GM12873 (cell line): ENCODE results near the gene SWAP70.

Source experiments
- TF ChIP-seq, protein P1 (sequence below): IDR thresholded peaks from 2 replicates; pipeline ENCODE4 v1.5.1; 2012; ENCODE audit warnings: low read depth, mild to moderate bottlenecking, moderate library complexity, low read length, control low read depth; ENCODE audit not compliant: insufficient read depth; ENCODE audit errors: missing control alignments

The SWAP70 gene

GRCh38 chr11:9762531-9762930, 98.7 kb downstream of the SWAP70 start:
- TF ChIP-seq, protein P1, sequence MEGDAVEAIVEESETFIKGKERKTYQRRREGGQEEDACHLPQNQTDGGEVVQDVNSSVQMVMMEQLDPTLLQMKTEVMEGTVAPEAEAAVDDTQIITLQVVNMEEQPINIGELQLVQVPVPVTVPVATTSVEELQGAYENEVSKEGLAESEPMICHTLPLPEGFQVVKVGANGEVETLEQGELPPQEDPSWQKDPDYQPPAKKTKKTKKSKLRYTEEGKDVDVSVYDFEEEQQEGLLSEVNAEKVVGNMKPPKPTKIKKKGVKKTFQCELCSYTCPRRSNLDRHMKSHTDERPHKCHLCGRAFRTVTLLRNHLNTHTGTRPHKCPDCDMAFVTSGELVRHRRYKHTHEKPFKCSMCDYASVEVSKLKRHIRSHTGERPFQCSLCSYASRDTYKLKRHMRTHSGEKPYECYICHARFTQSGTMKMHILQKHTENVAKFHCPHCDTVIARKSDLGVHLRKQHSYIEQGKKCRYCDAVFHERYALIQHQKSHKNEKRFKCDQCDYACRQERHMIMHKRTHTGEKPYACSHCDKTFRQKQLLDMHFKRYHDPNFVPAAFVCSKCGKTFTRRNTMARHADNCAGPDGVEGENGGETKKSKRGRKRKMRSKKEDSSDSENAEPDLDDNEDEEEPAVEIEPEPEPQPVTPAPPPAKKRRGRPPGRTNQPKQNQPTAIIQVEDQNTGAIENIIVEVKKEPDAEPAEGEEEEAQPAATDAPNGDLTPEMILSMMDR, result no peak

GRCh38 chr11:9763301-9763700, 99.4 kb downstream of the SWAP70 start:
- TF ChIP-seq, protein P1, result no peak

GRCh38 chr11:9765320-9766101, 101.6 kb downstream of the SWAP70 start:
- TF ChIP-seq, protein P1, result no peak

DNA sequence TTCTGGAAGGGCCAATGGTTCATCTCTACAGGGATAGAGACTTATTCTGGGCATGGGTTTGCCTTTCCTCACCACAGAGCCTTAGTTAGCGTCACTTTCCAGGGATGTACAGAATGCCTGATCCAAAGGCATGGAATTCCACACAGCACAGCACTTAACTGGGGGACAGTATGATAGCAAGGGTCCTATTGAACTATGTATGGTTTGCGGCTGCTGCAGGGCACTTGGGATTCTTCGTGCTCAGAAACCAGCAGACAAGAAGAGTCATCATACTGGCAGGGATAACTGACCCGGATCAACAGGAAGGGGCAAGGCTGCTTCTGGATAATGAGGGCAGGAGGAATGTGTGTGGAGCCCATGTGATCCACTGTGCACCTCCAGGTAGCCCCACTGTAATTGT, 105.7 kb downstream of the SWAP70 start:
- TF ChIP-seq, protein P1, result no peak

GRCh38 chr11:9771071-9771511, 107.2 kb downstream of the SWAP70 start:
- TF ChIP-seq, protein P1, result no peak

- TF ChIP-seq, protein P1, result no peak
Observed at GRCh38 chr11:9772218-9772617, 108.3 kb downstream of the SWAP70 start.

DNA sequence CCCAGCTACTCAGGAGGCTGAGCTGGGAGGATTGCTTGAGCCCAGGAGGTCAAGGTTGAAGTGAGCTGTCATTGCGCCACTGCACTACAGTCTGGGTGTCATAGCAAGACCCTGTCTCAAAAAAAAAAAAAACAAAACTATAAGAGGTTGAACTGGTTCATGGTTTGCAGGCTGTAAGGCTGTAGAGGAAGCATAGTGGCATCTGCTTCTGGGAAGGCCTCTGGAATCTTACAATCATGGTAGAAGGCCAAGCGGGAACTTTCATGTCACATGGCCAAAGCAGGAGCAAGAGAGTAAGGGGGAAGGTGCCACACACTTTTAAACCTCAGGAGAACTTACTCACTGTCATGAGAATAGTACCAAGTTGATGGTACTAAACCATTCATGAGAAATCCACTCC, 109.6 kb downstream of the SWAP70 start:
- TF ChIP-seq, protein P1, result no peak
